Neuronal stem cell (in vitro differentiated cells): ENCODE data around the gene TRPM3.

ENCODE experiments used
- DNase-seq: peaks from one replicate; pipeline ENCODE4 v3.0.0-alpha.2; 2013; ENCODE audit warnings: low spot score
- H2AFZ ChIP-seq: one replicate; pipeline ENCODE4 v1.6.1; 2013; ENCODE audit warnings: mild to moderate bottlenecking, low read length, inconsistent platforms
- H2AK5ac ChIP-seq: 2 replicates; pipeline ENCODE4 v1.6.1; 2013; ENCODE audit warnings: low read depth, mild to moderate bottlenecking, inconsistent platforms, low read length, moderate library complexity, mixed read lengths
- H2BK120ac ChIP-seq: 2 replicates; pipeline ENCODE4 v1.6.1; 2013; ENCODE audit warnings: low read depth, mild to moderate bottlenecking, inconsistent platforms, low read length, moderate library complexity, mixed read lengths
- H2BK12ac ChIP-seq: one replicate; pipeline ENCODE4 v1.6.1; 2013; ENCODE audit warnings: low read length, inconsistent platforms
- H2BK15ac ChIP-seq: 2 replicates; pipeline ENCODE4 v1.6.1; 2013; ENCODE audit warnings: mild to moderate bottlenecking, low read length, inconsistent platforms, mixed read lengths
- H2BK5ac ChIP-seq: one replicate; pipeline ENCODE4 v1.6.1; 2013; ENCODE audit warnings: inconsistent platforms, mild to moderate bottlenecking, low read length, moderate library complexity
- H3K14ac ChIP-seq: one replicate; pipeline ENCODE4 v1.6.1; 2013; ENCODE audit warnings: low read length, inconsistent platforms
- H3K18ac ChIP-seq: 2 replicates; pipeline ENCODE4 v1.6.1; 2013; ENCODE audit warnings: low read length, inconsistent platforms
- H3K23ac ChIP-seq: 2 replicates; pipeline ENCODE4 v1.6.1; 2013; ENCODE audit warnings: low read depth, mild to moderate bottlenecking, mixed read lengths, low read length, inconsistent platforms; ENCODE audit not compliant: poor library complexity
- H3K27ac ChIP-seq: replicated peaks from 3 replicates; pipeline ENCODE4 v1.5.1; 2013; ENCODE audit warnings: low read length, inconsistent platforms
- H3K27me3 ChIP-seq, 3 experiments: 2 replicates each; pipeline ENCODE4 v1.6.1; 2013; ENCODE audit warnings: low read length in 3 of 3, mild to moderate bottlenecking in 2 of 3, inconsistent platforms in 1 of 3, low read depth in 1 of 3, mixed read lengths in 1 of 3, moderate library complexity in 1 of 3; ENCODE audit not compliant: control insufficient read depth in 3 of 3, insufficient read depth in 3 of 3
- H3K36me3 ChIP-seq, 2 donors: replicated peaks in 1 of 2; 2 replicates each; pipeline ENCODE4 v1.6.1; 2013; ENCODE audit warnings: low read length in 2 of 2; ENCODE audit not compliant: control insufficient read depth in 2 of 2, insufficient read depth in 2 of 2
- H3K4ac ChIP-seq: 2 replicates; pipeline ENCODE4 v1.6.1; 2013; ENCODE audit warnings: inconsistent platforms, mild to moderate bottlenecking, low read length, moderate library complexity
- H3K4me1 ChIP-seq, 2 donors: 1 replicate in 1 of 2; 2 replicates in 1 of 2; pipeline ENCODE4 v1.6.1; 2013; ENCODE audit warnings: low read length in 2 of 2, low read depth in 1 of 2; ENCODE audit not compliant: control insufficient read depth in 2 of 2, insufficient read depth in 1 of 2
- H3K4me2 ChIP-seq: one replicate; pipeline ENCODE4 v1.6.1; 2013; ENCODE audit warnings: mild to moderate bottlenecking, low read length, inconsistent platforms; ENCODE audit not compliant: insufficient read depth, poor library complexity, severe bottlenecking
- H3K4me3 ChIP-seq, 2 donors: 2 replicates each; pipeline ENCODE4 v1.5.1; 2013; ENCODE audit warnings: low read length in 2 of 2, mild to moderate bottlenecking in 2 of 2, inconsistent platforms in 1 of 2, moderate library complexity in 1 of 2
- H3K79me1 ChIP-seq: one replicate; pipeline ENCODE4 v1.6.1; 2013; ENCODE audit warnings: low read depth, mild to moderate bottlenecking, inconsistent platforms, low read length, moderate library complexity
- H3K9ac ChIP-seq: one replicate; pipeline ENCODE4 v1.6.1; 2013; ENCODE audit warnings: mild to moderate bottlenecking, low read depth, low read length, inconsistent platforms; ENCODE audit not compliant: poor library complexity
- H3K9me3 ChIP-seq, 2 donors: replicated peaks in 1 of 2; 2 replicates each; pipeline versions ENCODE3 to v1.6.1; 2013; ENCODE audit warnings: low read length in 2 of 2, mild to moderate bottlenecking in 2 of 2, inconsistent platforms in 1 of 2, low read depth in 1 of 2, mixed read lengths in 1 of 2, moderate library complexity in 1 of 2; ENCODE audit not compliant: control insufficient read depth in 2 of 2, insufficient read depth in 1 of 2
- H4K8ac ChIP-seq: one replicate; pipeline ENCODE4 v1.6.1; 2013; ENCODE audit warnings: low read depth, mild to moderate bottlenecking, inconsistent platforms, low read length, moderate library complexity
- H4K91ac ChIP-seq: one replicate; pipeline ENCODE4 v1.6.1; 2013; ENCODE audit warnings: low read length, low read depth, mild to moderate bottlenecking, inconsistent platforms; ENCODE audit not compliant: poor library complexity
- WGBS, 2 donors: extraction: QIAGEN DNeasy Blood & Tissue Kit; methylation state at CpG; one replicate each; pipeline ENCODE4 v1.1.7; 2013; ENCODE audit warnings: missing lambda C conversion rate in 2 of 2, mixed read lengths in 1 of 2; ENCODE audit not compliant: insufficient read length in 2 of 2, insufficient replicate concordance in 1 of 2; ENCODE audit errors: extremely low coverage in 2 of 2; 5-methylcytosine and 5-hydroxymethylcytosine counted together

The TRPM3 gene

DNA sequence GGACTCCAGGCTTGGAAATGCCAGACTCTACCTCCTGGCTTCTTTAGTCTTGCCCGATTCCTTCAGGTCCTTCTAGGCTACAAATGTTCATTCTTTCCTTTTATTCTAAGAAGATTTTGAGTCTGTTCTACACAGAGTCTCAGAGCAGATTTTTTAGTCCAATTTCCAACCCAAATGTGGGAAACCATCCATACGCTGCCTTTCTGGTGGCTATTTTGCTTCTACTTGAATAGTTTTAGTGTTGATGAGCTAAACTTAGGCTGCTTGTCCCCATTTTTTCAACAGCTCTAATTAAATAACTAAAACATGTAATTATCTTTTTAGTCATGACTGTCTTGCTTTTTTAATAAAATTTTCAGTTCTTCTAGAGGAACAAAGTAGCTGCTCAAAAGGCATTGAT lies 594.5 kb downstream of the TRPM3 start:
- no peak for DNase-seq
- Histone ChIP-seq H3K4me1 (no peaks in the 10 kb centered on the region), H3K9ac (no peak overlapping the region), H3K4ac (no peak overlapping the region), H3K23ac (no peak overlapping the region), H3K79me1 (no peaks in the 10 kb centered on the region), H2AK5ac (no peak overlapping the region), H2BK15ac (no peak overlapping the region), H3K14ac (no peak overlapping the region), H3K27ac (no peak overlapping the region), H3K9me3 (peaks cover 0 to 4% of the 10 kb centered on the region in 2 donors), H2AFZ (no peak overlapping the region), H2BK5ac (no peak overlapping the region), H4K8ac (no peak overlapping the region), H3K4me2 (no peak overlapping the region), H2BK12ac (no peak overlapping the region), H3K27me3 (no peaks in the 10 kb centered on the region), H3K4me3 (no peak overlapping the region), H4K91ac (no peak overlapping the region), H3K36me3 (no peaks in the 10 kb centered on the region), H2BK120ac (no peak overlapping the region), H3K18ac (no peak overlapping the region)
- WGBS, 2 donors, result no CpG with 5 or more reads among the region's 2 CpGs

DNA sequence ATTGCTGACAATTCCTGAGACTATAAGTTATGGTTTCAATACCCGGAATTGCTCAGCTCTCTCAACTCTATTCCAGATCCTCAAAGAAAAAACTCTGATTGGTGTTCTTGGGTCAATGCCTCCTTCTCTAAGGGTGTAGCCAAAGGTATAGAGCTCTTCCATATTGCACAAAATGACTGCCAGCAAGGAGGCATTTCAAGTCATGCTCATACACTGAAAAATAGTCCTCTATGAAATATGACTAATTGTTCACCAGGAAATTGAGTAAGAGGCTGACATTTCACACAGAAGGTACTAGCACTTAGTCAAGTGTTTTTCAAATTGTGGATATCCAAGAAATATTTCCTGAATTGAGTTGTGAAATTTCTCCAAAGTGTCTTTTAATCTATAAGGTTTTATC lies 595.9 kb downstream of the TRPM3 start:
- H2BK120ac ChIP-seq, result no peak overlapping the region

DNA sequence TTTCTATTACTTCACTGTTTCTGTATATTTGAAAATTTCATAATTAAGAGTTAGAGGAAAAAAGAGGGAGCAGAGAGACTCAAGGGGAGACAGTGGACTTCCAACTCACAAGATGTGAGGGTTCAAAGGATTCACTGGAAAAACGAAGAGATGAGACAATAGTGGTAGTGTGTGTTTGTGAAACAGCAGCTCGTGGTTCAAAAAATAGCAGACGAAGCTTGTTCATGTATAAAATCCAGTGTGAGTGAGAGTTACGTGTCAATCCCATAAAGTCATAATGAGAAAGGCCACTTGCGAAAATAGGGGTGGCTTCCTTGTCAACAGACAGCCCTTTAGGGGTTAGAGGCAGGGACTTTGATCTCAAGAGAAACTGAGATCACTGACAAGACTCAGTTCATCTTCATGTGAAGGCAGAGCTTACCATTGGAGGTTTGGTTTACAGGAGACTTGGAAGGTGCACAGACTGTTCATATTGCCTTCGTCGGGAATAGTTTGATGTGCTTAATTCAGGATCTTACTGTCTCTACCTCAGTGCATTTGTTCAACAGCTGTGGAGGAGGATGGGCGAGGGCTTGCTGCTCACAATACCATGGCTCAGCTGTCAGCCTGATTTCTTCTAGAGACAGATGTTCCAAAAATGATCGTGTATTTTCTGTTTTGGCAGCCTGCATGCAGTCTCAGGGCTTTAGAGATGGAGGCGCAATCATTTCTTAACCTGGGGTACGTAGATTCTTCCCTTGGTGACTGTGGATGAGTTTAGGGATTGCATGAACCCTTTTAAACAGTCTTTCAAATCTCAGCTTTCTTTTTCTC lies 601.3 kb downstream of the TRPM3 start:
- H3K4me2 ChIP-seq, result no peak overlapping the region
- H2AK5ac ChIP-seq, result no peak overlapping the region
- H3K36me3 ChIP-seq, result no peaks in the 10 kb centered on the region
- no peak overlapping the region for H3K18ac ChIP-seq
- WGBS, 2 donors, result no CpG with 5 or more reads among the region's 11 CpGs
- no peaks in the 10 kb centered on the region for H3K27me3 ChIP-seq
- H3K23ac ChIP-seq, result no peak overlapping the region
- H3K9me3 ChIP-seq, result peaks cover 0 to 3% of the 10 kb centered on the region in 2 donors
- no peak overlapping the region for H4K91ac ChIP-seq
- H3K14ac ChIP-seq, result no peak overlapping the region
- no peak overlapping the region for H4K8ac ChIP-seq
- no peak overlapping the region for H3K4me3 ChIP-seq
- H3K4ac ChIP-seq, result no peak overlapping the region
- H3K4me1 ChIP-seq, result no peaks in the 10 kb centered on the region
- no peak for DNase-seq
- no peak overlapping the region for H2BK15ac ChIP-seq
- no peak overlapping the region for H3K9ac ChIP-seq
- no peak overlapping the region for H3K27ac ChIP-seq
- H2BK5ac ChIP-seq, result no peak overlapping the region
- H2BK12ac ChIP-seq, result no peak overlapping the region
- H2AFZ ChIP-seq, result no peak overlapping the region
- no peaks in the 10 kb centered on the region for H3K79me1 ChIP-seq
- no peak overlapping the region for H2BK120ac ChIP-seq

More for the DNA sequence above, 595.9 kb downstream of the TRPM3 start:
- no peak overlapping the region for H3K4me3 ChIP-seq
- H3K23ac ChIP-seq, result no peak overlapping the region
- no peak overlapping the region for H4K8ac ChIP-seq
- no peaks in the 10 kb centered on the region for H3K36me3 ChIP-seq
- H2BK15ac ChIP-seq, result no peak overlapping the region
- H3K79me1 ChIP-seq, result no peaks in the 10 kb centered on the region
- no peak overlapping the region for H3K27ac ChIP-seq
- no peak overlapping the region for H2AK5ac ChIP-seq
- no peak overlapping the region for H2AFZ ChIP-seq
- no peak overlapping the region for H3K9ac ChIP-seq
- no peaks in the 10 kb centered on the region for H3K4me1 ChIP-seq
- H3K27me3 ChIP-seq, result no peaks in the 10 kb centered on the region
- H2BK12ac ChIP-seq, result no peak overlapping the region
- H3K4me2 ChIP-seq, result no peak overlapping the region
- H3K18ac ChIP-seq, result no peak overlapping the region
- H3K9me3 ChIP-seq, result peaks cover 0 to 4% of the 10 kb centered on the region in 2 donors
- no peak overlapping the region for H3K4ac ChIP-seq
- H3K14ac ChIP-seq, result no peak overlapping the region
- no peak overlapping the region for H2BK5ac ChIP-seq
- no CpG with 5 or more reads among the region's 1 CpG for WGBS, 2 donors
- H4K91ac ChIP-seq, result no peak overlapping the region
- DNase-seq, result no peak

DNA sequence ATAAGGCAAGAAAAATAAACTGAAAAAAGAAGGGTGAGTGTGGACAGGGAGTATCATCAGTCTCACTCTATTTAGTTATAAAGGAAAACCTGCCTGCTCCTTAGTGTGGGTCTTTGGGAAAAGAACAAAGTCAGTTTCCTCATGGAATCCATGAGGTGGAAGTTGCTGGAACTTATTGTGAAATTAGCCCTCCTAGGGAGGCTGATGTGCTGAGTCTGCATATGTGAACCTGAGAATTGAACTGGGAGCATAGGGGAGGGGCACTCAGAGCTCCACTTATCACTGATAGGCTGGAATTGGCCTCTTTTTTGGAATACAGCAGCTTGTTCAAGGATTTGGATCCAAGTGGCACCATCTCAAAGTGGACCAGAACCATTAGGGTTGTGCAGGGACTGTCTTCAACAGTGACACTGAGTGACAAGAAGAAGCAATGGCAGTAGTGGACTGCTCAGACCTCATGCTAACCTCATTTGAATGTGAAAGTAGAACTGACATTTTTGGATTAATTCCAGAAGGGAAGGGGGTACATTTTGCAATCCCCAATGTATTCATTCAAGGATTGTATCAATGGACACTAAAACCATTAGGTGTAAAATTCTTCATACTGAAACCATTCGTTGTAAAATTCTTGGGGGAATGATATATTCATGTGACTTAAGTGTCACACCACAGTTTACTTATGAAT lies 603.4 kb downstream of the TRPM3 start:
- Histone ChIP-seq H2BK120ac (no peak overlapping the region), H2AK5ac (no peak overlapping the region), H2AFZ (no peak overlapping the region), H3K23ac (no peak overlapping the region), H3K9ac (no peak overlapping the region), H3K14ac (no peak overlapping the region), H3K79me1 (no peaks in the 10 kb centered on the region), H3K4ac (no peak overlapping the region), H4K91ac (no peak overlapping the region), H2BK12ac (no peak overlapping the region), H3K4me2 (no peak overlapping the region), H2BK15ac (no peak overlapping the region), H2BK5ac (no peak overlapping the region), H3K27me3 (peaks cover 0 to 4% (median 0%) of the 10 kb centered on the region in 3 experiments), H3K4me1 (no peaks in the 10 kb centered on the region), H3K36me3 (no peaks in the 10 kb centered on the region), H3K27ac (no peak overlapping the region), H4K8ac (no peak overlapping the region), H3K18ac (no peak overlapping the region), H3K4me3 (no peak overlapping the region), H3K9me3 (no peaks in the 10 kb centered on the region)
- WGBS, 2 donors, result no CpG with 5 or more reads among the region's 1 CpG
- no peak for DNase-seq
